ENCODE measurements around the gene NDUFB6.
A peak's percentile ranks its signal among the peaks of the same experiment; 100 is the strongest.

Gene NDUFB6

GRCh38 chr9:32577316-32577715, 4.4 kb upstream of the NDUFB6 start:
- Histone ChIP-seq H3K27ac (ENCODE audit: low read depth, low read length) (no peak overlapping the region), H4K5ac (ENCODE audit: low read length) (no peak overlapping the region), H3K18ac (ENCODE audit: low read length) (no peak overlapping the region), H3K4ac (ENCODE audit: low read depth, low read length) (no peak overlapping the region), H3K4me3 (ENCODE audit: low read length) (no peak overlapping the region), H3K56ac (ENCODE audit: low read length) (no peak overlapping the region), H4K8ac (ENCODE audit: low read depth, low read length) (no peak overlapping the region), H3K4me1 (ENCODE audit: control insufficient read depth, low read depth, low read length) (peaks cover 4% of the 10 kb centered on the region), H2BK5ac (ENCODE audit: low read length) (no peak overlapping the region), H3K9ac (ENCODE audit: low read length) (no peak overlapping the region), H3K79me2 (ENCODE audit: control insufficient read depth, insufficient read depth, low read length) (peaks cover 4% of the 10 kb centered on the region), H2BK120ac (ENCODE audit: low read depth, low read length) (no peak overlapping the region), H3K23ac (ENCODE audit: low read length) (no peak overlapping the region), H3K36me3 (ENCODE audit: control insufficient read depth, insufficient read depth, low read length) (no peaks in the 10 kb centered on the region), H3K79me1 (ENCODE audit: low read length) (no peaks in the 10 kb centered on the region), H2AK5ac (ENCODE audit: low read length) (no peak overlapping the region), H2BK15ac (replicated peaks; ENCODE audit: low read depth) (no peak overlapping the region), H3K4me2 (ENCODE audit: low read length) (no peak overlapping the region), H3K27me3 (ENCODE audit: insufficient read depth, low read length, poor library complexity) (no peaks in the 10 kb centered on the region)
- no CpG with 5 or more reads among the region's 3 CpGs for WGBS (ENCODE audit: extremely low coverage, insufficient coverage, low lambda C conversion rate)
- no peak for DNase-seq

GRCh38 chr9:32574858-32575257, 1.9 kb upstream of the NDUFB6 start:
- H3K4ac ChIP-seq (ENCODE audit: low read depth, low read length) = no peak overlapping the region
- no peak overlapping the region for H2BK120ac ChIP-seq (ENCODE audit: low read depth, low read length)
- DNase-seq = no peak
- H3K4me1 ChIP-seq (ENCODE audit: control insufficient read depth, low read depth, low read length) = peaks cover 4% of the 10 kb centered on the region
- no peak overlapping the region for H2BK5ac ChIP-seq (ENCODE audit: low read length)
- no peaks in the 10 kb centered on the region for H3K36me3 ChIP-seq (ENCODE audit: control insufficient read depth, insufficient read depth, low read length)
- H3K4me3 ChIP-seq (ENCODE audit: low read length) = no peak overlapping the region
- H3K27ac ChIP-seq (ENCODE audit: low read depth, low read length) = no peak overlapping the region
- no peak overlapping the region for H4K8ac ChIP-seq (ENCODE audit: low read depth, low read length)
- no peaks in the 10 kb centered on the region for H3K27me3 ChIP-seq (ENCODE audit: insufficient read depth, low read length, poor library complexity)
- no peak overlapping the region for H4K5ac ChIP-seq (ENCODE audit: low read length)
- H2BK15ac ChIP-seq (replicated peaks; ENCODE audit: low read depth) = no peak overlapping the region
- peaks cover 16% of the 10 kb centered on the region for H3K79me2 ChIP-seq (ENCODE audit: control insufficient read depth, insufficient read depth, low read length)
- peaks cover 4% of the 10 kb centered on the region for H3K79me1 ChIP-seq (ENCODE audit: low read length)
- no peak overlapping the region for H3K18ac ChIP-seq (ENCODE audit: low read length)
- no peak overlapping the region for H3K56ac ChIP-seq (ENCODE audit: low read length)
- no peak overlapping the region for H3K9ac ChIP-seq (ENCODE audit: low read length)
- no CpG with 5 or more reads among the region's 1 CpG for WGBS (ENCODE audit: extremely low coverage, insufficient coverage, low lambda C conversion rate)
- no peak overlapping the region for H3K23ac ChIP-seq (ENCODE audit: low read length)
- H2AK5ac ChIP-seq (ENCODE audit: low read length) = no peak overlapping the region
- H3K4me2 ChIP-seq (ENCODE audit: low read length) = no peak overlapping the region

GRCh38 chr9:32573821-32574220, 862 bp upstream of the NDUFB6 start:
- Histone ChIP-seq H2BK120ac (ENCODE audit: low read depth, low read length) (no peak overlapping the region), H3K36me3 (ENCODE audit: control insufficient read depth, insufficient read depth, low read length) (no peaks in the 10 kb centered on the region), H3K79me2 (ENCODE audit: control insufficient read depth, insufficient read depth, low read length) (peaks cover 18% of the 10 kb centered on the region), H3K4me3 (ENCODE audit: low read length) (no peak overlapping the region), H3K79me1 (ENCODE audit: low read length) (peaks cover 5% of the 10 kb centered on the region), H3K18ac (ENCODE audit: low read length) (no peak overlapping the region), H3K27ac (ENCODE audit: low read depth, low read length) (no peak overlapping the region), H3K27me3 (ENCODE audit: insufficient read depth, low read length, poor library complexity) (no peaks in the 10 kb centered on the region), H4K8ac (ENCODE audit: low read depth, low read length) (peak overlapping the region; percentile 28), H3K4me2 (ENCODE audit: low read length) (no peak overlapping the region), H2BK15ac (replicated peaks; ENCODE audit: low read depth) (no peak overlapping the region), H2AK5ac (ENCODE audit: low read length) (no peak overlapping the region), H3K56ac (ENCODE audit: low read length) (no peak overlapping the region), H3K4ac (ENCODE audit: low read depth, low read length) (no peak overlapping the region), H3K4me1 (ENCODE audit: control insufficient read depth, low read depth, low read length) (peaks cover 4% of the 10 kb centered on the region), H3K9ac (ENCODE audit: low read length) (no peak overlapping the region), H2BK5ac (ENCODE audit: low read length) (no peak overlapping the region), H4K5ac (ENCODE audit: low read length) (no peak overlapping the region), H3K23ac (ENCODE audit: low read length) (no peak overlapping the region)
- WGBS (ENCODE audit: extremely low coverage, insufficient coverage, low lambda C conversion rate) = no CpG with 5 or more reads among the region's 7 CpGs
- no peak for DNase-seq

- Histone ChIP-seq H3K4me2 (ENCODE audit: low read length) (peak overlapping the region; percentile 72), H2BK120ac (ENCODE audit: low read depth, low read length) (no peak overlapping the region), H3K18ac (ENCODE audit: low read length) (no peak overlapping the region), H3K9ac (ENCODE audit: low read length) (peak overlapping the region; percentile 92), H3K36me3 (ENCODE audit: control insufficient read depth, insufficient read depth, low read length) (no peaks in the 10 kb centered on the region), H2AK5ac (ENCODE audit: low read length) (no peak overlapping the region), H3K27ac (ENCODE audit: low read depth, low read length) (peak overlapping the region; percentile 9), H3K79me2 (ENCODE audit: control insufficient read depth, insufficient read depth, low read length) (peaks cover 19% of the 10 kb centered on the region), H3K4me1 (ENCODE audit: control insufficient read depth, low read depth, low read length) (peaks cover 2% of the 10 kb centered on the region), H3K56ac (ENCODE audit: low read length) (peak overlapping the region; percentile 93), H3K4ac (ENCODE audit: low read depth, low read length) (no peak overlapping the region), H3K79me1 (ENCODE audit: low read length) (peaks cover 7% of the 10 kb centered on the region), H3K4me3 (ENCODE audit: low read length) (peak overlapping the region; percentile 89), H4K5ac (ENCODE audit: low read length) (no peak overlapping the region), H2BK15ac (replicated peaks; ENCODE audit: low read depth) (no peak overlapping the region), H3K27me3 (ENCODE audit: insufficient read depth, low read length, poor library complexity) (no peaks in the 10 kb centered on the region), H4K8ac (ENCODE audit: low read depth, low read length) (no peak overlapping the region), H2BK5ac (ENCODE audit: low read length) (no peak overlapping the region), H3K23ac (ENCODE audit: low read length) (no peak overlapping the region)
- WGBS (ENCODE audit: extremely low coverage, insufficient coverage, low lambda C conversion rate) = no CpG with 5 or more reads among the region's 17 CpGs
- DNase-seq = peak; percentile 91
Measured at GRCh38 chr9:32571969-32572899, 725 bp downstream of the NDUFB6 start.

- no peak for DNase-seq
- Histone ChIP-seq H3K9ac (ENCODE audit: low read length) (no peak overlapping the region), H3K27ac (ENCODE audit: low read depth, low read length) (no peak overlapping the region), H3K18ac (ENCODE audit: low read length) (no peak overlapping the region), H3K4ac (ENCODE audit: low read depth, low read length) (no peak overlapping the region), H3K36me3 (ENCODE audit: control insufficient read depth, insufficient read depth, low read length) (peaks cover 2% of the 10 kb centered on the region), H2BK5ac (ENCODE audit: low read length) (no peak overlapping the region), H3K79me2 (ENCODE audit: control insufficient read depth, insufficient read depth, low read length) (peaks cover 19% of the 10 kb centered on the region), H2BK15ac (replicated peaks; ENCODE audit: low read depth) (no peak overlapping the region), H3K27me3 (ENCODE audit: insufficient read depth, low read length, poor library complexity) (no peaks in the 10 kb centered on the region), H3K4me1 (ENCODE audit: control insufficient read depth, low read depth, low read length) (peaks cover 2% of the 10 kb centered on the region), H2AK5ac (ENCODE audit: low read length) (no peak overlapping the region), H3K23ac (ENCODE audit: low read length) (no peak overlapping the region), H4K5ac (ENCODE audit: low read length) (no peak overlapping the region), H3K56ac (ENCODE audit: low read length) (no peak overlapping the region), H3K79me1 (ENCODE audit: low read length) (peaks cover 11% of the 10 kb centered on the region), H3K4me3 (ENCODE audit: low read length) (no peak overlapping the region), H2BK120ac (ENCODE audit: low read depth, low read length) (no peak overlapping the region), H4K8ac (ENCODE audit: low read depth, low read length) (no peak overlapping the region), H3K4me2 (ENCODE audit: low read length) (no peak overlapping the region)
- no CpG with 5 or more reads among the region's 4 CpGs for WGBS (ENCODE audit: extremely low coverage, insufficient coverage, low lambda C conversion rate)
Measured at GRCh38 chr9:32570262-32570661, 2.7 kb downstream of the NDUFB6 start.
